Liver (tissue), 3 donors: ENCODE data around the gene MPP1.

Source experiments
- ATF3 ChIP-seq: IDR thresholded peaks from 2 replicates; pipeline ENCODE4 v1.6.1; 2016; ENCODE audit warnings: antibody characterized with exemption
- CTCF ChIP-seq: fragments of 150-350 bp; IDR thresholded peaks from 2 replicates; pipeline ENCODE4 v1.5.1; 2017; ENCODE audit warnings: improper control_type of control experiment, low read depth, low read length; ENCODE audit not compliant: missing input control
- EGR1 ChIP-seq, 2 donors: IDR thresholded peaks; 2 replicates each; pipeline ENCODE4 v1.6.1; 2016 to 2018; ENCODE audit warnings: antibody characterized with exemption in 2 of 2, low read depth in 2 of 2
- GABPA ChIP-seq, 2 donors: IDR thresholded peaks in 1 of 2; conservative IDR thresholded peaks in 1 of 2; 2 replicates each; pipeline ENCODE4 v1.6.1; 2016; ENCODE audit warnings: antibody characterized with exemption in 2 of 2, mild to moderate bottlenecking in 1 of 2, moderate library complexity in 1 of 2
- HNF4A ChIP-seq, 2 donors: conservative IDR thresholded peaks; 2 replicates each; pipeline ENCODE4 v1.6.1; 2016; ENCODE audit warnings: antibody characterized with exemption in 2 of 2, mild to moderate bottlenecking in 2 of 2
- JUND ChIP-seq, 2 donors: IDR thresholded peaks; 2 replicates each; pipeline ENCODE4 v1.6.1; 2016; ENCODE audit warnings: antibody characterized with exemption in 2 of 2
- MAX ChIP-seq: IDR thresholded peaks from 2 replicates; pipeline ENCODE4 v1.6.1; 2016; ENCODE audit warnings: antibody characterized with exemption
- RAD21 ChIP-seq, 2 donors: IDR thresholded peaks; 2 replicates each; pipeline ENCODE4 v1.6.1; 2016; ENCODE audit warnings: antibody characterized with exemption in 2 of 2, mild to moderate bottlenecking in 2 of 2
- REST ChIP-seq: IDR thresholded peaks from 2 replicates; pipeline ENCODE4 v1.6.1; 2016; ENCODE audit warnings: antibody characterized with exemption, mild to moderate bottlenecking
- RXRA ChIP-seq, 2 donors: IDR thresholded peaks; 2 replicates each; pipeline ENCODE4 v1.6.1; 2017 to 2018; ENCODE audit warnings: antibody characterized with exemption in 2 of 2, mild to moderate bottlenecking in 1 of 2
- SP1 ChIP-seq: IDR thresholded peaks from 2 replicates; pipeline ENCODE4 v1.6.1; 2018; ENCODE audit warnings: antibody characterized with exemption, mild to moderate bottlenecking
- TAF1 ChIP-seq: conservative IDR thresholded peaks from 2 replicates; pipeline ENCODE4 v1.6.1; 2016; ENCODE audit warnings: antibody characterized with exemption, mild to moderate bottlenecking
- YY1 ChIP-seq: IDR thresholded peaks from 2 replicates; pipeline ENCODE4 v1.6.1; 2016; ENCODE audit warnings: antibody characterized with exemption, mild to moderate bottlenecking
- ZBTB33 ChIP-seq: IDR thresholded peaks from 2 replicates; pipeline ENCODE4 v1.6.1; 2016; ENCODE audit warnings: antibody characterized with exemption
- donor health status: healthy.
- donor health status: healthy.

- TF ChIP-seq CTCF, result no peak
- TF ChIP-seq RAD21 (IDR thresholded peaks at IDR 0.05), result no peak
- no peak for TF ChIP-seq RXRA (IDR thresholded peaks at IDR 0.05)
- TF ChIP-seq MAX, result no peak
- no peak for TF ChIP-seq YY1
- TF ChIP-seq REST, result no peak
- TF ChIP-seq GABPA (IDR thresholded peaks at IDR 0.05 in 1 of 2, conservative IDR thresholded peaks at IDR 0.05 in 1 of 2), result no peak
- TF ChIP-seq ATF3, result no peak
- TF ChIP-seq EGR1 (IDR thresholded peaks at IDR 0.05; ENCODE audit: low read depth in 2 of 2), result no peak
- TF ChIP-seq TAF1, result no peak
- TF ChIP-seq ZBTB33, result no peak
- no peak for TF ChIP-seq SP1
- TF ChIP-seq JUND (IDR thresholded peaks at IDR 0.05), result no peak
- TF ChIP-seq HNF4A (conservative IDR thresholded peaks at IDR 0.05), result no peak
Observed at GRCh38 chrX:154809939-154810665, 4.8 kb upstream of the MPP1 start.
